AG04449 (cell line): ENCODE data around the gene CFAP74.
"Not testable (repeated sequence)": the region's sequence is repeated elsewhere in the genome, so short reads cannot be mapped to it uniquely, and the experiment has no call there.

Experiments used
- CTCF ChIA-PET: fragments of 350-600 bp; formaldehyde crosslinking; extraction: SDS; loops from one replicate; lab custom pipeline; 2021; ENCODE audit warnings: antibody characterized with exemption; lab: Yijun Ruan, JAX
- POLR2A ChIA-PET: fragments of 400-600, 350-600 bp; formaldehyde crosslinking; extraction: SDS; loops from one replicate; lab custom pipeline; 2020; ENCODE audit warnings: antibody characterized with exemption, inconsistent platforms; lab: Yijun Ruan, JAX
- DNase-seq: peaks from one replicate; pipeline ENCODE4 v3.0.0-alpha.2; 2010; ENCODE audit warnings: low read depth, low spot score
- H3K4me3 ChIP-seq: 2 replicates; pipeline ENCODE4 v1.5.1; 2011; ENCODE audit warnings: low read depth, mild to moderate bottlenecking, control low read depth, low read length
- TF ChIP-seq, protein P1 (sequence below): IDR thresholded peaks from one replicate; pipeline ENCODE4 v1.5.1; 2011; ENCODE audit warnings: mild to moderate bottlenecking, moderate library complexity, low read length, control low read depth, inconsistent platforms; ENCODE audit not compliant: insufficient read depth; ENCODE audit errors: missing control alignments

The CFAP74 gene

DNA sequence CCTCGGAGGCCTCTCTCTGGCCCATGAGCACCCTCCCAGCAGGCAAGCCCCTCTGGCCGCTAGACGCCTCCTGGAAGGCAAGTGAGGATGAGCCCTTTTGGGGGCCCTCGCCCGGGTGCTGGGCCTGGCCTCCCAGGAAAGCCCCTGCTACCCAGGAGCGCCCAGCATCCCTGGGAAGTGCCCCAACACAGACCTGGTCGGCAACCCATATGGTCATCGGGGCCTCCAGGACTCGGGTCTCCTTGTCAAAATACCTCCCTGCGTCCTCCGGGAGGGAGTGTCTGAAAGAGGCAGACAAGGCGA is 63.5 kb downstream of the CFAP74 start:
- no peak overlapping the region for H3K4me3 ChIP-seq
- ChIA-PET POLR2A (no interaction called here), CTCF (interaction anchor here (1.5 to 2.2 kb wide), 2 partner anchors 10 to 21 kb away, joined by 5 read pairs; no protein-coding TSS in a partner anchor)
- TF ChIP-seq, protein P1, sequence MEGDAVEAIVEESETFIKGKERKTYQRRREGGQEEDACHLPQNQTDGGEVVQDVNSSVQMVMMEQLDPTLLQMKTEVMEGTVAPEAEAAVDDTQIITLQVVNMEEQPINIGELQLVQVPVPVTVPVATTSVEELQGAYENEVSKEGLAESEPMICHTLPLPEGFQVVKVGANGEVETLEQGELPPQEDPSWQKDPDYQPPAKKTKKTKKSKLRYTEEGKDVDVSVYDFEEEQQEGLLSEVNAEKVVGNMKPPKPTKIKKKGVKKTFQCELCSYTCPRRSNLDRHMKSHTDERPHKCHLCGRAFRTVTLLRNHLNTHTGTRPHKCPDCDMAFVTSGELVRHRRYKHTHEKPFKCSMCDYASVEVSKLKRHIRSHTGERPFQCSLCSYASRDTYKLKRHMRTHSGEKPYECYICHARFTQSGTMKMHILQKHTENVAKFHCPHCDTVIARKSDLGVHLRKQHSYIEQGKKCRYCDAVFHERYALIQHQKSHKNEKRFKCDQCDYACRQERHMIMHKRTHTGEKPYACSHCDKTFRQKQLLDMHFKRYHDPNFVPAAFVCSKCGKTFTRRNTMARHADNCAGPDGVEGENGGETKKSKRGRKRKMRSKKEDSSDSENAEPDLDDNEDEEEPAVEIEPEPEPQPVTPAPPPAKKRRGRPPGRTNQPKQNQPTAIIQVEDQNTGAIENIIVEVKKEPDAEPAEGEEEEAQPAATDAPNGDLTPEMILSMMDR, result no peak
- DNase-seq, result no peak

DNA sequence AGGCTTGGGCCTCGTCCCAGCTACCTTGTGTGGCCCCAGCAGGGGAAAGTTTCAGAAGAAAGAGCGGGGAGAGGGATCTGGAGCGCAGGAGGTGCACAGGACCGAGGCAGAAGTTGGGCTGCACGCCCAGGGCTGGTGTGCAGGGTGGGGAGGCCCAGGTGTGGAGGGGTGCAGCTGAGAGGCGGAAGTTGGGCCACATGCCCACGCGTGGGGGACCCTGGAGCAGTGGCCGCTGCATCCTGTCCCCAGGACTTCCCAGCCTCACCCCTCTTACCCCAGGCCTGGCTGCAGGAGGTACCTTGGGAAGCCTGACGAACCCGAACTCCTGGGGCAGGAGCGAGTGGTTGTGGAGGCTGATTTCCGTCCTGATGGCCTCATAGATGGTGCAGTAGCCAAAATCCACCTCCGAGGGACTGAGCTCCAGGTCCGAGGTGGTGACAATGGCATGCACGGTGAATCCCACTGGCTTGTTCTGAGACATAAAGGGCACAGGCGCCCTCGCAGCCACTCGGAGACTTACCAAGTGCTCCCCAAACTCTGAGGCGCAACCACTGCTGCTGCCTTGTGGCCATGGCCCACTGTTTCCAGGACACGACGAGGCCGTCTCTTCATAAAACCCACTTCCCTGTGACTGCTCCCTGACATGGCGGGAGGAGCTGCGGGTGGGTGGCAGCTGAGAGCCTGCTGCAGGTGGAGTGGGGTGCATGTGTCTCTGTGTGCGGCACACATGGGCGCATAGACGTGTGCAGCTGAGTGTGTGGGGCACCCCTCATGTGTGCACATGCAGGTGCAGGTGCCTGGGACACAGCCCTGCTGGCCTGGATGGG is 64.1 kb downstream of the CFAP74 start:
- DNase-seq, result no peak
- ChIA-PET POLR2A (no interaction called here), CTCF (interaction anchor here (2.2 kb wide), 1 partner anchor 21 kb away, joined by 5 read pairs; no protein-coding TSS in a partner anchor)
- TF ChIP-seq, protein P1, result no peak
- no peak overlapping the region for H3K4me3 ChIP-seq

DNA sequence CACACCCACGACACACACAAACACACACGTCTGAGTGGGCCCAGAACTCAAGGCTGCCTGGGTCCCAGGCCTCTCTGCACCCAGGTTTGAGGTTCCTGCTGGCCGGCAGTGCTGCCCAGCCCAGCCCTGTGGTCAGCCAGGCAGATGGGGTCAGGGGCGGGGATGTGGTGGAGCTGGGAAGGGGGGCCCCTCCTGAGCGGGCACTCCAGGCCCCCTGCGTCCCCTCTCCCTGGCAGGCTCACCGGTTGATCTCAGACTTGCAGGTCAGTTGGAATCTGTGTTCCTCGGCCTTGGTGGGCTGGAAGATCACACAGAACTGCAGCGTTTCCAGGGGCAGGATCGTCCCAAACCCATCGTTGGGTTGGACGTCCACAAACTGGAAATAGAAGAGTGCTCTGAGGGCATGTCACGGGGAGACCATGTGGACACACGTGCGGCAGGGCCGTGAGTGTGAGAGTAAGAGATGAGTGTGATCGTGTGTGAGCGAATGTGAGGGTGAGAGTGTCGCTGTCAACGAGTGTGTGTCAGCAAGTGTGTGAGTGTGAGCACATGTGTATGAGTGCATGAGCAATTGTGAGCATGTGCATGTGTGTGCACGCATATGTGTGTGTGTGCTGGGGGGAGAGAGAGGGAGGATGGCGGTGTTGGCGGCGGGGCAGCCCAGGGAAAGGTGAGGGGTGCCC is 64.8 kb downstream of the CFAP74 start:
- no peak for DNase-seq
- ChIA-PET POLR2A (no interaction called here), CTCF (no interaction called here)
- TF ChIP-seq, protein P1, result no peak
- no peak overlapping the region for H3K4me3 ChIP-seq

DNA sequence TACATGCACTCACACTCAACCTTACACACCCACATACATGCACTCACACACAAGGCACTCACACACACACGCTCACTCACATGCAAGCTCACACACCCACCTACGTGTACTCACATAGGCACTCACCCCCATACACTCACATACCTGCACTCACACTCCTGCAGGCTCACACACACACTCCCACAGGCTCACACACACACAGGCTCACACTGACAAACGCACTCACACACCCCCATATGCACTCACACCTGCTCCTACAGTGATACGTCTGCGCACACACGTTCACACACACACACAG is 65.4 kb downstream of the CFAP74 start:
- no peak for DNase-seq
- TF ChIP-seq, protein P1, result no peak
- H3K4me3 ChIP-seq, result no peak overlapping the region
- ChIA-PET POLR2A (no interaction called here), CTCF (no interaction called here)

GRCh38 chr1:1937549-1938275 is 65.9 kb downstream of the CFAP74 start:
- TF ChIP-seq, protein P1, result no peak
- ChIA-PET CTCF (no interaction called here), POLR2A (no interaction called here)
- no peak overlapping the region for H3K4me3 ChIP-seq
- DNase-seq, result no peak

GRCh38 chr1:1937061-1937460 is 66.5 kb downstream of the CFAP74 start:
- POLR2A ChIA-PET, result no interaction called here
- TF ChIP-seq, protein P1, result no peak
- no peak for DNase-seq
- CTCF ChIA-PET, result interaction anchor here (1.9 kb wide), 1 partner anchor 237 kb away, joined by 4 read pairs; no protein-coding TSS in a partner anchor
- no peak overlapping the region for H3K4me3 ChIP-seq

DNA sequence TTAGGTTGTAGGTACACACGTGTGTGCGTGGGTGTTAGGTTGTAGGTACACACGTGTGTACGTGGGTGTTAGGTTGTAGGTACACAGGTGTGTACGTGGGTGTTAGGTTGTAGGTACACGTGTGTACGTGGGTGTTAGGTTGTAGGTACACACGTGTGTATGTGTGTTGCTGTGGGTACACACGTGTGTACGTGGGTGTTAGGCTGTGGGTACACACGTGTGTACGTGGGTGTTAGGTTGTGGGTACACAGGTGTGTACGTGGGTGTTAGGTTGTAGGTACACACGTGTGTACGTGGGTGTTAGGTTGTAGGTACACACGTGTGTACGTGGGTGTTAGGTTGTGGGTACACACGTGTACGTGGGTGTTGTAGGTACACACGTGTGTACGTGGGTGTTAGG is 68.7 kb downstream of the CFAP74 start:
- CTCF ChIA-PET, result interaction anchor here (1.9 kb wide), 1 partner anchor 240 kb away, joined by 4 read pairs; no protein-coding TSS in a partner anchor
- POLR2A ChIA-PET, result not testable (repeated sequence)

More for the DNA sequence above, 68.7 kb downstream of the CFAP74 start:
- not testable (repeated sequence) for H3K4me3 ChIP-seq, DNase-seq
